GM18520 (cell line): ENCODE data around the gene LIM2.
A peak's percentile ranks its signal among the peaks of the same experiment; 100 is the strongest.
"Not testable (repeated sequence)": the region's sequence is repeated elsewhere in the genome, so short reads cannot be mapped to it uniquely, and the experiment has no call there.

Experiments
- ATAC-seq: cut with Tn5 transposase; IDR thresholded peaks from one replicate; pipeline ENCODE4 v1.9.1; 2021; ENCODE audit not compliant: unreplicated experiment

The LIM2 gene

DNA sequence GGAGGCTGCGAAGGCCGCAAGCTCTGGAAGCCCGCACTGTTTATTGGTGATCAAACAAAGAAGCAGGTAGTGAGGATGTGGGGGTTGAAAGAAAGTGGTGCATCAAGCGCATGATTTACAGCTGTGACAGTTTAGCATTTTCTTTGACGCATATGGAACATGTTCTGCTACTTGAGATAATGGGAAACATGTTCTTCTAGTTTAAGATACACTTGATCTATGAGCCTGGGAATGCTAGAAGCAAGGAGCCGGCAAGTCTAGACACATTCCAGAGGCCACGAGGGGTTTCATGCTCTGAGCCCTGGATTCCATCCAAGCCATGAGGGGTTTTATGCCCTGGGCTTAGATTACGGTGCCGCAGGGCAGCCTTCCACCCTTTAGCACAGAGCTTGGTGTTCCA lies 9.7 kb upstream of the LIM2 start:
- ATAC-seq, result not testable (repeated sequence)

DNA sequence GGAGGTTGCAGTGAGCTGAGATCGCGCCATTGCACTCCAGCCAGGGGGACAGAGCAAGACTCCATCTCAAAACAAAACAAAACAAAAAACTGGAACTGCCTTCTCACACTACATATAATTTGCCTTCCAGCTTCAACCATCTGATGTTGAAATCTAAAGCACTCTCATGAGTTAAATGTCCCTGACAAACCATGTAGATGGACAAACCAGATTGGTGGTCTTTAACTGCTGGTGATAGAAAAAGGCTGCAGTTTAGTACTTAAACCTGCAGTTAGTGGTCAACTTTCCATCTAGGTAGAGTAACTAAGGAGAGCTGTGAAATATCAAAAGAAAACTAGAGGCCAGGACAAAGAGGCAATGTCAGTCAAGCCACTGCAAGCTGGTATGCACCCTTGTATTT lies 8.4 kb upstream of the LIM2 start:
- no peak for ATAC-seq

DNA sequence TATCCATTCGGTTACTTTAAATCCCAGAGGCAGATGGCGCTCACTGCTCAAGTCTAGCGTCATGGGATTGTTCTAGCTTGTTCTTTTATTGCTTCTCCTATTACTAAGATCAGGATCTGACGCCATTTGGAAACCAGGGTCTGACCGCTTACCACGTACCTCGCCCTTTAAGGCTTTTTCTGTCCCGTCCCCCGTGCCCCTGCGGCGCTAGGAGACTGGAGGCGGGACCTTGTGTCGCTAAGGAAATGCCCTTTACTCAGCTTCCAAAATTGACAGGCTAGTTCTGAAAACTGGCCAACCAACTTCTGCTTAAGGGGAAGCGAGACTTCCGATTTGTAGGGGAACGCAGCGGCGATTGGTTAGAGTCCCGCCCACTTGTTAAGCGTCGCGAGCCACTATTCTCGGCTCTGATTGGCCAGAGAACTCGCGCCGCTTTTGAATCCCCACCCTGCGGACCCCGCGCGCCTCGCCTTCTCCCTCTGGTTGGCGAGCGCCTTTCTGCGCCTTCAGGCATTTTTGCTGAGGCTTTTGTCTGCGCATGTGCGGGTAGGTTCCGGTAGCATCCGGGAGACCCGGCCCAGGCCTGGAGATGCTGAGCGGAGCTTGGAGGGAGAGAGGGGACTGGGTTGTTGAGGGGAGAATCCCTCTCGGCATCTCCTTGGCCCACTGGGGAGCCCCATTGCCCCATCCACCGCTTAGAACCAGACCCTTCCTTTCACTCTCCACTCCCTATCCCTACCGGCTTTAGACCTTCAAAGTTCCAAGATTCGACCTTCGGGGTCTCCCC lies 6.5 kb upstream of the LIM2 start:
- ATAC-seq, result peak; percentile 82

DNA sequence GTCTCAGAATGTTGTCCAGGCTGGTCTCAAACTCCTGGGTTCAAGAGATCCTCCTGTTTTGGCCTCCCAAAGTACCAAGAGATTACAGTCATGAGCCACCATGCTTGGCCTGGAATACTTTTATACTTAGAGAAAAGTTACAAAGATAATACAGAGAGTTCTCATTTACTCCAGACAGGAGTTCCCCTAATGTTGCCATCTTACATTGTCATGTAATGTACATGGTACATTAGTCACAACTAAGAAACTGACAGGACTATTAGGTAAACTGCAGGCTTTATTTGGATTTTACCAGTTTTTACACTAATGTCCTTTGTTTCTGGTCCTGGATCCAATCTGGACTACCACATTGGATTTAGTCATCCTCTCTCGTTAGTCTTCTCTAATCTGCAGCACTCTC lies 4.9 kb upstream of the LIM2 start:
- ATAC-seq, result no peak

DNA sequence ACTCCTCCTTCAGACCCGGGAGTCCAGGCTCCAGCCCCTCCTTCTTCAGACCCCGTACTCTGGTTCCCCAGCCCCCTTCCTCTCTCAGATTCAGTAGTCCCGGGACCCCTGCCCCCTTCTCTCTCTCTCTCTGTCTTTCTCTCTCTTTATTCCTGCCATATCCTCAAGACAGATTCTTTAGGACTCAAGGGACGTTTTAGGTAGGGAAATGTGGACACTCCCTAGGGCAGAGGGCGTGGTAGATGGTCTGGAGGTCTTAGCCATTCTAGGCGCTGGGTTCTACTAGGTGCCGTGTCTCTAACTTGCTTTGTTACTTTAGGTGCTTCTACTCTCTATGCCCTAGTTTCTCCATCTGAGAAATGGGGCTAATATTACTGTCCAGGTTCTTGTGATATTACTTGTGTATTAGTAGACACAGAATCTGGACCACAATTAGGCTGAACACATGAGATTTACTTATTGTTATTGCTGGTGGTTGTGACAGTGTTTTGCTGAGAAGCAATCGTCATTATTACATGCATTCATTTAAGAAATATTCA lies 3.4 kb upstream of the LIM2 start:
- ATAC-seq, result no peak

DNA sequence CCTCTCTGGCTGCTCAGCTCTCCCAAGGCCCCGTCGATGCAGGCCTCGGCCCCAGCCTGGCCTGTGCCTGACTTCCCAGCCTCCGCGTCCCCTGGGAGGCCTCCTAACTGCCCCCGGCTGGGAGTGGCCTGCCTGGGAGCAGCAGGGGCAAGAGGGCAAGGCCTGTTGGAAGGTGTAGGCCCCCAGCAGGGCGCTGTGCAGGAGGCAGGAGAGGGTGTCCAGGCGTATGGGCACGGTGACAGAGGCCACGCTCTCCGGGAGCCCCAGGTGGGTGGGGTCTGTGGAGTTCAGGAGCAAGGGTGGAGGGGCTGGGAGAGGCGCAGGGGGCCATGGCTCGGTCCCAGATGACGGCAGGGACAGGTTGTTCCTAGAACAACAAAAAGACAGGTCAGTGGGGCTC lies 1.4 kb upstream of the LIM2 start:
- ATAC-seq, result no peak

DNA sequence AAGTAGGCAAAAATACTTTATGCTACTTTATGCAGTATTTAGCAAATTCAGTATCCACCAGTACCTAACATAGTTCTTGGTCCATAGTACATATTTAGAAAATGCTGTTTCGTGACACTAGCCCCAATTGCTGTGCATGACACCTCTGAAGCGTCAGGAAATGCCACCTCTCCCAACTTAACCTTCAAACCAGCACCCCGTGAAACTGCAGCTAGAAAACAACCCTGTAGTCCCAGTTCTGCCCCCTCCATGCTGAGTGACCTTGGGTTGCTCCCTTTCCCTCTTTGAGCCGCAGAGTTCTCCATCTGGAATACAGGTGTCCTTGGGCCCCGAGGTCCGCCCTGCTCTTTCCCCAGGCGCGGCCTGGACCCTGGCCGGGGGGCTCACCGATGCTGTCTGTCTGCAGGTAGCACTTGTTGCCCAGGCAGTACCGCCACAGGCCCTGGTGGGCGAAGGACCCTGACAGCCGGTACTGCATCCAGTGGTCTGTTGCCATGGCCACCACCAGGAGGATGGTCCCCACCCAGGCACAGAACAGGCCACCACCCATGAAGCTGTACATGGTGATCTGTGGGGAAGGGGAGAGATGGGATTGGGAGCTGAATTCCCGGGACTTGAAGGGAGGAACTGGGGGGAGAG lies 773 bp downstream of the LIM2 start:
- ATAC-seq, result no peak

DNA sequence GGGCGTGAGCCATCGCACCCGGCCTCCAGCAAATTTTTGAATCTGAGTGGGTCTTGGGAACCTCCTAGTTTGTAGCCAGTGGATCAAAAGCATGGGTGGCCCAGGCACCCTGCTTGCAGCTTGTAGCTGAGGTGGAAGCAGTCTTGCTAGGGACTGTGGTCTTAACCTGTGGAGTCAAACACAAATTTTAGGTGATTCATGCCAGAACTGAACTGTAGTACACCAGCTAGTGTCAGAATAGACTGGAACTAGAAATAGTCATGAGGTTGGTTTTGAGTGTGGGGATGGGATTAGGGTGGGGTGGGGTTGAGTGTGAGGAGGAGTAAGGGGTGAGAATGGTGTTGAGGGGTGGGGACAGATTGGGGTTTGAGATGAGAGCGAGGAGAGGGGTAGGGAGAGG lies 5.8 kb downstream of the LIM2 start:
- ATAC-seq, result no peak

DNA sequence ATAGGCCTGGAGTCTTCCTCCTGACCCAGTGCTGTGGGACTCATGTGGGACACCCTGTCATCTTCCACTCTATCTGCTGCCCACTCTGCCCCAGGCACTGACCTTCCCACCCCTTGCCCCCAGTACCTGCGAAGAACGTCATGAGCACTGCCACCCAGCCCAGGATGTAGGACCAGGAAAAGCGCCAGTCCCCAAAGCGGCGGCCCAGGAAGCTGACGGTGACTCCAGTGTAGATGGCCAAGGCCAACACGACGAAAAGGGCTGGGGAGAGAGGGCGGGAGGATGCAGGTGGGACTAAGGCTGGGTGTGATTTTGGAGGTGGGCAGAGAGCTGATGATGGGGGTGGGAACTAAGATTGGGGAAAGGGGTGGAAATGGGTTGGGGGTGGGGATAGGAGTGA lies 7.4 kb downstream of the LIM2 start:
- ATAC-seq, result no peak

DNA sequence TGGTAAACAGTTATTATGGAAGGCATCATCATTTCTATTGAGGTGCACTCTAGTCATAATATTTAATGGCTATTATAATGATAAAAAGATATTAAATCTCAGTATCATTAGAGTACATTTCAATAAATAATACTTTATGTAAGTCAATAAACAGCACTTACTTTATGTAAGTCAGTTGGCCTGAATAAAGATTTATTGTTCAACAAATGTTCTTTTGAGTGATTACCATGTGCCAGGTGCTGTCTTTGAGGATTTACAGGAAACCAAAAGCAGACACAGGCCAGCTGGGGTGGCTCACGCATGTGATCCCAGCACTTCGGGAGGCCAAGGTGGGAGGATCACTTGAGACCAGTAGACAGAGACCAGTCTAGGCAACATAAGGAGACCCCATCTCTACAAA lies 10.4 kb downstream of the LIM2 start:
- no peak for ATAC-seq

DNA sequence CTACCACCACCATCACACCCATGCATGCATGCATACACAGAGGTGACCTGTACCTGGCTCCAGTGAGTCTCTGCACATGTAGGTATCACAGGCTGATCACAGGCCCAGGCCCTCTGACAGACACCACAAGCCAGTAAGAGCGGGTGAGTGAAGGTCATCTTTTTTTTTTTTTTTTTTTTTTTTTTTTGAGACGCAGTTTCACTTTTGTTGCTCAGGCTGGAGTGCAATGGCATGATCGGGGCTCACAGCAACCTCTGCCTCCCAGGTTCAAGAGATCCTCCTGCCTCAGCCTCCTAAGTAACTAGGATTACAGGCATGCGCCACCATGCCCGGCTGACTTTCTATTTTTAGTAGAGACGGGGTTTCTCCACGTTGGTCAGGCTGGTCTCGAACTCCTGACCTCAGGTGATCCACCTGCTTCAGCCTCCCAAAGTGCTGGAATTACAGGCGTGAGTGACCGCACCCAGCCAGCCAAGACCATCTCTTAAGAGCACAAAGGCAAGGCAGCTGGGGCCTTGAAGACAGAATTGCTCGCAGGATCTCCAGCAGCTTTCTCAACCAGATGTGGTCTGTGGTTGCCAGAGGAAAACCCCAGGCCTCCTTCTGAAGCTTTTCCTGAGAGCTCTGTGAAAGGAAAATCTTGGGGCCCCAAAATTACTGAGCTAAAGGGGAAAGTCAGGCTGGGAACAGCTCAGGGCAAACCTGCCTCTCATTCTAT lies 12.1 kb downstream of the LIM2 start:
- no peak for ATAC-seq

DNA sequence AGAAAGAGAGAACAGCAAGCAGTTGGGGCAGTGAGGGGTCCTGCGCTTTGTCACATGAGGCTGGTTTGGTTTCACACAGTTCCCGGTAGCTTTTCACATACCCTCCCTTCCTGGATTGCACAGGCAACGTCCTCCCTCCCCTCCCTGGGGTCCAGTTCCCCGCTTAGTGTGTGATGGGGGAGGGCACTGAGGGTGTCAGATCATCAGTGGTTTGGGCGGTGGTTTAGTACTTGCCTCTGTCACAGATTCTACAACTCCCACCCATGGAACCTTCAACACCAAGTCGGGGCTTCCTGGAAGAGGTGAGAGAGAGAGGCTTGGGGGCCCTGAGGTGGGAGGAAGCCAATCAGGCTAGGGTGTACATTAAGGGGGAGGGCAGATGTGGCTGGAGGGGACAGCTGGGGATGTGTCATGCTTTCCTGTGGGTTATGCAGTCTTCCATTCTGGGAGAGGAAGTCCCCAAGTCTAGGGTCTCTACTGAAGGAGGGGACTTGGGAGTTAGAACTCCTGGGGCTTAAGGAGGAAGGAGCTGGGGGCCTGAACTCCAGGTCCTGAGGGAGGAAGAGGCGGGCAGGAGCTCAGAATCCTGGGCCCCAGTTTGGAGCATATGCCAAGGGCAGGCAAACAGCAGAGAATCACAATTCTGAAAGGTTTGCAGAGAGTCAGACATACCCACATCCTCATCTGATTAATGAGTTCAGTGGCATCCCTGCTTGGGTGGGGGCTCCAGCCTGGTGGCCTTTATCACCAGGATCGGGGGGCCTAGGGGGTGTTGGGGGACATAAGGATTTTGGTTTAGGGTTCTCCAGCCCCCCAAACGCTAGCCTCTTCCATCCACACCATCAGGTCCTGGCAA lies 14.9 kb downstream of the LIM2 start, which contains the start of gene NKG7:
TSS of gene NKG7 (minus strand) at position 6 of the 856 bp plus-strand sequence. CDS start 119 bp downstream, outside the sequence.
- ATAC-seq, result no peak

DNA sequence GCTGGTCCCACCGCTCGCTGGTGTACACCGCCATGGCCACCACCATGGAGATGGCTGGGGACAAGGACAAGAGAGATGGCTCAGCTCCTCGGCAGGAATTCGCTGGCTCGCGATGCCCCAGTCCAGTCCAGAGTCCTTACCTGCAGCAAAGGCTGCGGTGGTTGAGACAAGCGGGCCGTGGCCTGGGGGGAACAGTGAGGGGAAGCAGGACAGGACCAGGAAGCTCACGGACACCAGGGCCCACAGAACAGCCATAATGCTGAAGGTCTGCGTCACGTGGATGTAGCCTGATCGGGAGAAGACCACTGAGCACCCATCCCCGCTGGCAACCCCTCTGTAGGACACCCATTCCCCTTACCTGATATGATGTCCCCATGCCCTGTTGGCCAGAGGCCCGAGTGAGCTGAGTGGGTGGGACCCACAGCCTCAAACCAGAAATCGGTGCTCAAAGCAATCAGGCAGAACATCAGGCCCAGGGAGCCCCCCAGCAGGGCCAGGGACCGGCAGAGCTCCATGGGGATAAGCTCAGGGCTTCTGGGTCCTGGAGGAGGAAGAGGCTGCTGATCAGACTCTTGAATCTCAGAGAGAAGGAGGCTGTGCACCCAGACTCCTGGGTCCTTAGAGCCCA lies 15.6 kb downstream of the LIM2 start:
- no peak for ATAC-seq

DNA sequence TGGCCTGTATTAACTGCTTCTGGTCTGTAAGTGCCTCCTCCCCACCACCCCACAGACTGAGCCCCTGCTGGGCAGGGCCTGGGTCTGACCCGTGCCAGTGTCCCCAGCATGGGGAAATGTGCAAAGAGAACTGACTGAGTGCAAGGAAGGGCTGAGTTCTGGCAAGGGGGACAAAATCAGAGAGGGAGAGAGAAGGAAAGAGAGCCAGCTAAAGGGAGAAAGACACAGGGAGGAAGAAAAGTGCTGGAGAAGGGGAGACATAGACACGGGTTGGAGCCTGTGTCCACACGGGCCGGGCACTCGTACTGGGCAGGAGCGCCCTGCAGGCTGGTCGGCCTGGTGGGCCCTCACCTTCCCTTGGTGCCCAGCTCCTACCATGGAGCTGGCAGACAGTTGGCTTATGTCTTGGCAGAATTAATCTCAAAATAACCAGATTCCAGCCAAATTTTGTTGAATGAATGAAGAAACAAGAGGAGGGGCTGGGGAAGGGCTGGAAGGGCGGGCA lies 16.5 kb downstream of the LIM2 start:
- no peak for ATAC-seq

DNA sequence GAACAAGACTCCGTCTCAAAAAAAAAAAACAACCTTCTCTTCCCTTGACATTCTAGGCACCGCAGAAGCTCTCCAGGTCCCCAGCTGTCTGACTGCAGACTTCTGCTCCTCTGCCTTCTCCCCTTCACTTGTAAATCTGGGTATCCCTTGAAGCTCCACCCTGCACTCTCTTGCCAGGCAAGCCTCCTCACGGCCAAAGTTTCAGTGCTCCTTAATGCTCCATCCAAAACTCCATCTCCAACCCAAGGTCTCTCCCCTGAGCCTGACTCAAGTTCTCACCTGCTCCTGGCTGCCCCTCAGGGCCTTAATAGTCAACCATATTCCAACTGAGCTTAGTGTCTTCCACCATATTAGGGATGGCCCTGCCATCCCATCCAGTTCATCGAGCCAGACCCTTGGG lies 17.5 kb downstream of the LIM2 start:
- no peak for ATAC-seq

DNA sequence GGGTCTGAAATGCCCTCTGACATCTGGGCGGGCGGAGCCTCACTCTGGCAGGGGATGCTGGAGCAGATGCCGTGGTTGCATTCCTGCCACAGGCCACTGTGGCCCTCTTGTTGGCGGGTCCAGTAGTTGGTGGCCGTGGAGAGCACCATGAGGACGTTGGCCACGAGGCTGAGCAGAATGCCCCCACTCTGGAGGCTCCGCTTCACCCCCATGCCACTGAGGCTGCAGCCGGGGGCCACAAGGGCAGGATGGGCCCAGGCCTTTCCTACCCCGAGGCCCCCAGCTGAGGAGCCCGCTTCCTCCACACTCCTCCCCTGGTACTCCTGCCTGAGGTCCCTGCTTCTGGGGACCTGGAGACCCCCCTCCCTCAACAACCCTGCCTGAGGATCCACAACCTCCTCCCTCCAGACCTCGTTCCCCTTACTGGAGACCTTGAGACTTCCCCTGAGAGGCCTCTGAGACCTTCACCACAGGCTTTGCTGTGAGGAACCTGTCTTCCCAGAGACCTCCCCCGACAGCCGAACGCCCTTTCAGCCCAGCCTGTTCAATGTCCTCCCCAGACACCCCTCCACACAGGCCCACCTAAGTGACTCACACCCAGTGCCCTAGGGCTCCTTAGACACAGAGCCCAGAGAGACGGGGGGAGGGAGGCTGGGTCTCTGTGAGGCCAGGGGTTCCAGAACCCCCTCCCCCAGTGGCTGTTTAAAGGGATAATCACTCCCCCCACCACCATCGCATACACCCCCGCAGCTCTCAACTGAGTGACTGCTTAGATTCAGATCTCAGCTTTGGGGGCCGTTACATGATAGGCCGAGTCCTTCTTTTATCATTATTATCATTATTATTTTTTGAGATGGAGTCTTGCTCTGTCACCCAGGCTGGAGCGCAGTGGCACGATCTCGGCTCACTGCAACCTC lies 19.1 kb downstream of the LIM2 start, which contains the start of gene CLDND2:
TSS of gene CLDND2 (minus strand) at position 638 of the 917 bp plus-strand sequence. CDS start at position 212, 426 bp downstream.
- no peak for ATAC-seq

DNA sequence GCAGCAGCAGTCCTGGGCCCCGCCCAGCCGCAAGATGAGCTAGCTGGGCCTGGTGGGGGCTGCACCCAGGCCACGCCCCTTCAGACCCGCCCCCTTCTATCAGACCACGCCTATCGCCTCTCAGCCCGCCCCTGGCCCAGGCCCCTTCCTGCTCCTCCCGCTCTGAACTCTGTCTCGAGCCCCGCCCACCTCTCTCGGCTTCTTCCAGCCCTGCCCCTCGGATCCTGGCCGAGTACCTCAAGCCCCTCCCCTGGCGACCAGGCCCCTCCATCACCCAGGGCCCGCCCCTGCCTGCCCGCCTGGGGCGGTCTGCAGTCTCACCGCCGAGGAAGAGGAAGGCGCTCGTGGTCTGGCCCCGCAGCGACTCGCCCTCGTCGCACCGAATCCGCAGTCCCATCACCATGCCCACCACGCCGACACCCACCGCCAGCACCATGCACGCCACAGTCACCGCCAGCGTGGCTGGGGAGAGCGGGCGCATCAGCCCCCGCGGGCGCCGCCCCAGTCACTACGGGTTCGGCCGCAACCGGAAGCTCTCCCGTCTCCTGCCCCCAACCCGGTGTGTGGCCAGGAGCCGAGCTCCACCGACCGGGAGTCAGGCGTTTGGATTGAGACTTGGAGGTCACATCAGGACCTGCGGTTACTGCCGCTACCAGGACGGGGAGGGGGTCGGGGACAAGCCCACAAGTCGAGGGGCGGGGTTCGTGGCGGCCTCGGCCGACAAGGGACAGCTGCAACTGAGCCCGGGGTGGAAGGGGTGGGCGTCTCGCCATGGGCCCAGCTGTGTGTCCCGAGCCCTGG lies 20.0 kb downstream of the LIM2 start:
- peak; percentile 64 for ATAC-seq

DNA sequence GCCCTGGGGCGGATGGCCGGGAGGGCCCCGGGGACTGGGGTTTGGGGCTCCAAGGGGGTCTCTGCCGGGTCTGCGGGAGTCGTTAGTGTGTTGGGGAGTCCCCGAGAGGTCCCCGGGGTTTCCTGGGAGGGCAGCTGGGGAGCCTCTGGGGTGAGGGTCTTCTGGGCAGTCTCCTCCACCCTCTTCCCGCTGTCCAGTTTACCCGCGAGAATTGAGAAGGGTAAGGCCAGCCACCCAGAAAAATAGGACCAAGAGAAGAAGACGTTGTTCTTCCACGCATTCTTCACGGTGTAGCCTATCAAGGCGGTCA lies 20.6 kb downstream of the LIM2 start:
- no peak for ATAC-seq
